ENCODE results near the gene PTPRN2. TPM values are rescaled to one million over a fixed set of nuclear protein-coding genes. Genes with fewer than 3 reads are reported as not detected.

The PTPRN2 gene
- total RNA-seq, 1 experiment from 2014 or later = 0.11 TPM

DNA sequence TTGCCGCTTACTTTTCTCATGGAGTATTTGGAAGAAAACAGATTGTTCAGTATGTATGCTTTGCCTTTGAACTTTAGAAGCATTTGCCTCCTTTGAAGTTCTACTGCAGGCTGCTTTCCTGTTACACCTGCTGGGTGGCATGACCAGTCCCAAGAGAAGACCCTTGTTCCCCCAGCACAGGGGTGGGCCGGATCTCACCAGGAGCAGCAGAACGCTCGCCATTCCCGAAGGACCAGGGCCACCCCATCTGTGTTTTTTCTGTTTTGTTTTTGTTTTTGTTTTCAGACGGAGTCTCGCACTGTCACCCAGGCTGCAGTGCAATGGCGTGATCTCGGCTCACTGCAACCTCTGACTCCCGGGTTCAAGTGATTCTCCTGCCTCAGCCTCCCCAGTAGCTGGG is 493.6 kb downstream of the PTPRN2 start:
- Histone ChIP-seq H3K4me3 (ENCODE audit: low read depth, low read length, poor library complexity, severe bottlenecking) (no peak overlapping the region), H3K36me3 (ENCODE audit: insufficient read depth, low read length, poor library complexity, severe bottlenecking) (no peaks in the 10 kb centered on the region), H3K9me3 (ENCODE audit: low read depth, low read length, poor library complexity, severe bottlenecking) (no peaks in the 10 kb centered on the region), H3K27me3 (replicated peaks; ENCODE audit: insufficient read depth, low read depth, low read length, poor library complexity) (no peaks in the 10 kb centered on the region), H3K27ac (ENCODE audit: low read depth, low read length, poor library complexity, severe bottlenecking) (no peak overlapping the region), H3K4me1 (ENCODE audit: insufficient read depth, low read length, poor library complexity, severe bottlenecking) (no peaks in the 10 kb centered on the region)
- BruUV-seq (replicated peaks) = no TSS peak
- DNase-seq (ENCODE audit: low spot score) = no peak
- intact Hi-C loops (cut with micrococcal nuclease; ENCODE audit: unreplicated experiment) = no loop called here
- TF ChIP-seq, protein P1, sequence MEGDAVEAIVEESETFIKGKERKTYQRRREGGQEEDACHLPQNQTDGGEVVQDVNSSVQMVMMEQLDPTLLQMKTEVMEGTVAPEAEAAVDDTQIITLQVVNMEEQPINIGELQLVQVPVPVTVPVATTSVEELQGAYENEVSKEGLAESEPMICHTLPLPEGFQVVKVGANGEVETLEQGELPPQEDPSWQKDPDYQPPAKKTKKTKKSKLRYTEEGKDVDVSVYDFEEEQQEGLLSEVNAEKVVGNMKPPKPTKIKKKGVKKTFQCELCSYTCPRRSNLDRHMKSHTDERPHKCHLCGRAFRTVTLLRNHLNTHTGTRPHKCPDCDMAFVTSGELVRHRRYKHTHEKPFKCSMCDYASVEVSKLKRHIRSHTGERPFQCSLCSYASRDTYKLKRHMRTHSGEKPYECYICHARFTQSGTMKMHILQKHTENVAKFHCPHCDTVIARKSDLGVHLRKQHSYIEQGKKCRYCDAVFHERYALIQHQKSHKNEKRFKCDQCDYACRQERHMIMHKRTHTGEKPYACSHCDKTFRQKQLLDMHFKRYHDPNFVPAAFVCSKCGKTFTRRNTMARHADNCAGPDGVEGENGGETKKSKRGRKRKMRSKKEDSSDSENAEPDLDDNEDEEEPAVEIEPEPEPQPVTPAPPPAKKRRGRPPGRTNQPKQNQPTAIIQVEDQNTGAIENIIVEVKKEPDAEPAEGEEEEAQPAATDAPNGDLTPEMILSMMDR (conservative IDR thresholded peaks at IDR 0.05; ENCODE audit: low read depth, low read length) = no peak
- TF ChIP-seq EZH2 (IDR thresholded peaks at IDR 0.05; ENCODE audit: borderline replicate concordance, low read depth, low read length, poor library complexity, severe bottlenecking) = no peak
- POLR2A ChIA-PET (ENCODE audit: low non-redundant PET) = no interaction called here
- CTCF ChIA-PET = no interaction called here

DNA sequence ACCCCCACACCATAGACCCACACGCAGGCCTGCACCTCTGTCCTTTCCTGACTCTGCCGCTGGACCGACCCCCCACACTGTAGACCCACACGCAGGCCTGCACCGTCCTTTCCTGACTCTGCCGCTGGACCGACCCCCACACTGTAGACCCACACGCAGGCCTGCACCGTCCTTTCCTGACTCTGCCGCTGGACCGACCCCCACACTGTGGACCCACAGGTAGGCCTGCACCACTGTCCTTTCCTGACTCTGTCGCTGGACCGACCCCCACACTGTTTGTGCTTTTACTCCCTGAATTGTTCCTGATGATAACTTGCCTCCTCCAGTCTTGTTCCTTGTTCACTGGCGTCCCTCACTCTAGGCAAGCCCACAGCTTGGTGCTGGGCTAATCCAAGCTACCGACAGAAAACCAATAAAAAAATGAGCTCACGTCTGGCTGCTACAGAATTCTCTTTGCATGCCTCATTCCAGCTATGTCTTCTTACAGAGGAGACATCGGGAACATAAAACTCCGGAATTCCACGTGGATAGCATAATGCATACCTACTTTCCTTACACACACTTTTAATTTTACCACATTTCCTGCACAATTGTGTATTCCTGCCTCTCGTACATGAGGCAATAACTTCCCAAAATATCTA is 494.3 kb downstream of the PTPRN2 start:
- no peaks in the 10 kb centered on the region for H3K9me3 ChIP-seq (ENCODE audit: low read depth, low read length, poor library complexity, severe bottlenecking)
- H3K27me3 ChIP-seq (replicated peaks; ENCODE audit: insufficient read depth, low read depth, low read length, poor library complexity) = no peaks in the 10 kb centered on the region
- ChIA-PET CTCF (no interaction called here), POLR2A (ENCODE audit: low non-redundant PET) (no interaction called here)
- BruUV-seq (replicated peaks) = no TSS peak
- no peak overlapping the region for H3K4me3 ChIP-seq (ENCODE audit: low read depth, low read length, poor library complexity, severe bottlenecking)
- DNase-seq (ENCODE audit: low spot score) = no peak
- TF ChIP-seq, protein P1 (conservative IDR thresholded peaks at IDR 0.05; ENCODE audit: low read depth, low read length) = no peak
- TF ChIP-seq EZH2 (IDR thresholded peaks at IDR 0.05; ENCODE audit: borderline replicate concordance, low read depth, low read length, poor library complexity, severe bottlenecking) = no peak
- no peaks in the 10 kb centered on the region for H3K4me1 ChIP-seq (ENCODE audit: insufficient read depth, low read length, poor library complexity, severe bottlenecking)
- intact Hi-C loops (cut with micrococcal nuclease; ENCODE audit: unreplicated experiment) = no loop called here
- no peak overlapping the region for H3K27ac ChIP-seq (ENCODE audit: low read depth, low read length, poor library complexity, severe bottlenecking)
- H3K36me3 ChIP-seq (ENCODE audit: insufficient read depth, low read length, poor library complexity, severe bottlenecking) = no peaks in the 10 kb centered on the region

DNA sequence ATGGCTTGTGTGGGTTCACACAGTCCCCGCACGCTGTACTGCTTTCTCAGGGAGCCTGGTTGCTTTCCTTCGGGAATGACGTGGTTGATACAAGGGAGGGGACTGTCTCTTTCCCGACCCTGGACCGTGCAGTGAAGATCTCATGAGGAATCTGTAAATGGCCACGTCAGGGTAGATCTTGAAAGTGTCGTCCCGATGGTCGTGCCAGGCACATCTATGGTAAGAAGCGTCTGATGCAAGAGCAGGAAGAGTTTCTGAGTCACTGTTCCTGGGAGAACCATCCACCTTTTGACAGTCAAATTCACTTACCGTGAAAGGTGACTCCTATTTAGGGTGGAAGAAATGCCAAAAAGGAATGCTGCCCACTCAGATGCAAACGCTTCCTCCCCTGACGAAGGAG is 500.4 kb downstream of the PTPRN2 start:
- H3K27me3 ChIP-seq (replicated peaks; ENCODE audit: insufficient read depth, low read depth, low read length, poor library complexity) = no peaks in the 10 kb centered on the region
- TF ChIP-seq, protein P1 (conservative IDR thresholded peaks at IDR 0.05; ENCODE audit: low read depth, low read length) = no peak
- no peak for TF ChIP-seq EZH2 (IDR thresholded peaks at IDR 0.05; ENCODE audit: borderline replicate concordance, low read depth, low read length, poor library complexity, severe bottlenecking)
- intact Hi-C loops (cut with micrococcal nuclease; ENCODE audit: unreplicated experiment) = no loop called here
- CTCF ChIA-PET = no interaction called here
- no TSS peak for BruUV-seq (replicated peaks)
- POLR2A ChIA-PET (ENCODE audit: low non-redundant PET) = no interaction called here
- no peak overlapping the region for H3K4me3 ChIP-seq (ENCODE audit: low read depth, low read length, poor library complexity, severe bottlenecking)
- no peak for DNase-seq (ENCODE audit: low spot score)
- H3K4me1 ChIP-seq (ENCODE audit: insufficient read depth, low read length, poor library complexity, severe bottlenecking) = no peaks in the 10 kb centered on the region
- peaks cover 13% of the 10 kb centered on the region for H3K9me3 ChIP-seq (ENCODE audit: low read depth, low read length, poor library complexity, severe bottlenecking)
- H3K27ac ChIP-seq (ENCODE audit: low read depth, low read length, poor library complexity, severe bottlenecking) = no peak overlapping the region
- no peaks in the 10 kb centered on the region for H3K36me3 ChIP-seq (ENCODE audit: insufficient read depth, low read length, poor library complexity, severe bottlenecking)

Measured in A673 (cell line).